ENCODE measurements around the gene HOPX. TPM values are rescaled to one million over a fixed set of nuclear protein-coding genes. Genes with fewer than 3 reads are reported as not detected.

HOPX gene
- total and polyA plus RNA-seq, 7 experiments from 2014 or later = 0.64 to 46.3 (median 5.5) TPM

- Histone ChIP-seq H3K4me3 (ENCODE audit: low read length) (no peak overlapping the region), H3K27me3 (ENCODE audit: control insufficient read depth in 2 of 2, insufficient read depth in 2 of 2, low read length in 2 of 2) (no peaks in the 10 kb centered on the region), H3K27ac (ENCODE audit: low read depth, low read length) (no peak overlapping the region), H3K36me3 (ENCODE audit: control insufficient read depth in 2 of 3, insufficient read depth in 3 of 3, low read length in 3 of 3) (no peaks in the 10 kb centered on the region), H3K9me3 (ENCODE audit: control insufficient read depth in 2 of 3, low read length in 3 of 3) (peaks cover 0 to 6% (median 0%) of the 10 kb centered on the region in 3 experiments), H3K4me1 (ENCODE audit: control insufficient read depth in 2 of 2, insufficient read depth in 2 of 2, low read length in 2 of 2) (peaks cover 6 to 34% of the 10 kb centered on the region in 2 donors)
- Mint-ChIP-seq H3K27me3 (peaks cover 0 to 4% (median under 1%) of the 10 kb centered on the region in 5 donors), H3K36me3 (peaks cover 0 to 48% (median 4%) of the 10 kb centered on the region in 5 donors), H3K4me1 (peaks cover 4 to 66% (median 22%) of the 10 kb centered on the region in 7 donors), H3K27ac (peak overlapping the region in 5 of 9 donors; percentile 1 to 76 (median 23)), H3K9me3 (peaks cover 0 to 14% (median 6%) of the 10 kb centered on the region in 11 donors), H3K4me3 (peak overlapping the region in 1 of 10 donors; percentile 20)
- DNase-seq (no peak), ATAC-seq (peak; percentile 37)
- ChIA-PET CTCF (interaction anchor here (0.6 to 0.7 kb wide), 2 partner anchors 9 to 1798 kb away, joined by 3 read pairs; no protein-coding TSS in a partner anchor), POLR2A (interaction anchor here (0.6 kb wide), 1 partner anchor 319 kb away, joined by 4 read pairs; no protein-coding TSS in a partner anchor)
- intact Hi-C loops (cut with micrococcal nuclease) = loop anchor here in 1 of 2 donors (5.0 kb wide), 1 partner anchor 153 kb away; no protein-coding TSS in a partner anchor
Observed at GRCh38 chr4:56649445-56650261, 31.4 kb downstream of the HOPX start.

- H3K9me3 ChIP-seq (ENCODE audit: control insufficient read depth in 2 of 3, low read length in 3 of 3) = peaks cover 0 to 6% (median 0%) of the 10 kb centered on the region in 3 experiments
- POLR2A ChIA-PET = no interaction called here
- H3K4me1 ChIP-seq (ENCODE audit: control insufficient read depth in 2 of 2, insufficient read depth in 2 of 2, low read length in 2 of 2) = peaks cover 6 to 26% of the 10 kb centered on the region in 2 donors
- no peaks in the 10 kb centered on the region for H3K36me3 ChIP-seq (ENCODE audit: control insufficient read depth in 2 of 3, insufficient read depth in 3 of 3, low read length in 3 of 3)
- no peaks in the 10 kb centered on the region for H3K27me3 Mint-ChIP-seq
- intact Hi-C loops (cut with micrococcal nuclease) = no loop called here
- H3K4me1 Mint-ChIP-seq = peaks cover 0 to 57% (median 13%) of the 10 kb centered on the region in 7 donors
- H3K27me3 ChIP-seq (ENCODE audit: control insufficient read depth in 2 of 2, insufficient read depth in 2 of 2, low read length in 2 of 2) = no peaks in the 10 kb centered on the region
- H3K27ac Mint-ChIP-seq = peak overlapping the region in 1 of 9 donors; percentile 43
- H3K27ac ChIP-seq (ENCODE audit: low read depth, low read length) = no peak overlapping the region
- H3K4me3 ChIP-seq (ENCODE audit: low read length) = no peak overlapping the region
- DNase-seq (no peak), ATAC-seq (no peak)
- H3K9me3 Mint-ChIP-seq = peaks cover 0 to 14% (median 6%) of the 10 kb centered on the region in 11 donors
- CTCF ChIA-PET = no interaction called here
- H3K36me3 Mint-ChIP-seq = peaks cover 0 to 48% (median 4%) of the 10 kb centered on the region in 5 donors
- H3K4me3 Mint-ChIP-seq = peak overlapping the region in 1 of 10 donors; percentile 23
Observed at GRCh38 chr4:56648824-56649151, 32.3 kb downstream of the HOPX start.

GRCh38 chr4:56648021-56648823, 32.9 kb downstream of the HOPX start:
- Histone ChIP-seq H3K4me3 (ENCODE audit: low read length) (no peak overlapping the region), H3K9me3 (ENCODE audit: control insufficient read depth in 2 of 3, low read length in 3 of 3) (peaks cover 0 to 6% (median 0%) of the 10 kb centered on the region in 3 experiments), H3K36me3 (ENCODE audit: control insufficient read depth in 2 of 3, insufficient read depth in 3 of 3, low read length in 3 of 3) (no peaks in the 10 kb centered on the region), H3K4me1 (ENCODE audit: control insufficient read depth in 2 of 2, insufficient read depth in 2 of 2, low read length in 2 of 2) (peaks cover under 1 to 20% of the 10 kb centered on the region in 2 donors), H3K27ac (ENCODE audit: low read depth, low read length) (no peak overlapping the region), H3K27me3 (ENCODE audit: control insufficient read depth in 2 of 2, insufficient read depth in 2 of 2, low read length in 2 of 2) (no peaks in the 10 kb centered on the region)
- CTCF ChIA-PET = no interaction called here
- peaks cover 0 to 14% (median 6%) of the 10 kb centered on the region in 11 donors for H3K9me3 Mint-ChIP-seq
- intact Hi-C loops (cut with micrococcal nuclease) = no loop called here
- H3K27me3 Mint-ChIP-seq = no peaks in the 10 kb centered on the region
- POLR2A ChIA-PET = no interaction called here
- peaks cover 0 to 52% (median 10%) of the 10 kb centered on the region in 7 donors for H3K4me1 Mint-ChIP-seq
- no peak overlapping the region for H3K4me3 Mint-ChIP-seq
- H3K36me3 Mint-ChIP-seq = peaks cover 0 to 48% (median 6%) of the 10 kb centered on the region in 5 donors
- DNase-seq (no peak), ATAC-seq (peak; percentile 23)
- H3K27ac Mint-ChIP-seq = peak overlapping the region in 1 of 9 donors; percentile 74

- no peaks in the 10 kb centered on the region for H3K27me3 Mint-ChIP-seq
- DNase-seq (no peak), ATAC-seq (no peak)
- Histone ChIP-seq H3K36me3 (ENCODE audit: control insufficient read depth in 2 of 3, insufficient read depth in 3 of 3, low read length in 3 of 3) (no peaks in the 10 kb centered on the region), H3K4me3 (ENCODE audit: low read length) (no peak overlapping the region), H3K27me3 (ENCODE audit: control insufficient read depth in 2 of 2, insufficient read depth in 2 of 2, low read length in 2 of 2) (no peaks in the 10 kb centered on the region), H3K9me3 (ENCODE audit: control insufficient read depth in 2 of 3, low read length in 3 of 3) (peaks cover 0 to 6% (median 0%) of the 10 kb centered on the region in 3 experiments), H3K4me1 (ENCODE audit: control insufficient read depth in 2 of 2, insufficient read depth in 2 of 2, low read length in 2 of 2) (peaks cover 0 to 15% of the 10 kb centered on the region in 2 donors), H3K27ac (ENCODE audit: low read depth, low read length) (no peak overlapping the region)
- peaks cover 0 to 44% (median 6%) of the 10 kb centered on the region in 5 donors for H3K36me3 Mint-ChIP-seq
- H3K9me3 Mint-ChIP-seq = peaks cover 0 to 14% (median 6%) of the 10 kb centered on the region in 11 donors
- H3K4me1 Mint-ChIP-seq = peaks cover 0 to 41% (median 3%) of the 10 kb centered on the region in 7 donors
- H3K4me3 Mint-ChIP-seq = no peak overlapping the region
- no peak overlapping the region for H3K27ac Mint-ChIP-seq
- CTCF ChIA-PET = no interaction called here
- intact Hi-C loops (cut with micrococcal nuclease) = no loop called here
- POLR2A ChIA-PET = no interaction called here
Observed at GRCh38 chr4:56646341-56646740, 34.8 kb downstream of the HOPX start.

- DNase-seq (no peak), ATAC-seq (no peak)
- H3K36me3 Mint-ChIP-seq = peaks cover 0 to 24% (median 6%) of the 10 kb centered on the region in 5 donors
- Histone ChIP-seq H3K27ac (ENCODE audit: low read depth, low read length) (no peak overlapping the region), H3K4me1 (ENCODE audit: control insufficient read depth in 2 of 2, insufficient read depth in 2 of 2, low read length in 2 of 2) (no peaks in the 10 kb centered on the region), H3K27me3 (ENCODE audit: control insufficient read depth in 2 of 2, insufficient read depth in 2 of 2, low read length in 2 of 2) (no peaks in the 10 kb centered on the region), H3K36me3 (ENCODE audit: control insufficient read depth in 2 of 3, insufficient read depth in 3 of 3, low read length in 3 of 3) (no peaks in the 10 kb centered on the region), H3K9me3 (ENCODE audit: control insufficient read depth in 2 of 3, low read length in 3 of 3) (peaks cover 0 to 6% (median 0%) of the 10 kb centered on the region in 3 experiments), H3K4me3 (ENCODE audit: low read length) (no peak overlapping the region)
- H3K4me3 Mint-ChIP-seq = no peak overlapping the region
- no peaks in the 10 kb centered on the region for H3K27me3 Mint-ChIP-seq
- ChIA-PET CTCF (no interaction called here), POLR2A (no interaction called here)
- peaks cover 0 to 30% (median 0%) of the 10 kb centered on the region in 7 donors for H3K4me1 Mint-ChIP-seq
- peaks cover 0 to 14% (median 6%) of the 10 kb centered on the region in 11 donors for H3K9me3 Mint-ChIP-seq
- intact Hi-C loops (cut with micrococcal nuclease) = no loop called here
- H3K27ac Mint-ChIP-seq = no peak overlapping the region
Observed at GRCh38 chr4:56643596-56643995, 37.5 kb downstream of the HOPX start.

- no peaks in the 10 kb centered on the region for H3K27me3 Mint-ChIP-seq
- intact Hi-C loops (cut with micrococcal nuclease) = no loop called here
- no peaks in the 10 kb centered on the region for H3K4me1 ChIP-seq (ENCODE audit: control insufficient read depth in 2 of 2, insufficient read depth in 2 of 2, low read length in 2 of 2)
- no peak for DNase-seq
- no peak overlapping the region for H3K4me3 Mint-ChIP-seq
- no peaks in the 10 kb centered on the region for H3K36me3 ChIP-seq (ENCODE audit: control insufficient read depth in 2 of 3, insufficient read depth in 3 of 3, low read length in 3 of 3)
- POLR2A ChIA-PET = no interaction called here
- H3K9me3 ChIP-seq (ENCODE audit: control insufficient read depth in 2 of 3, low read length in 3 of 3) = peaks cover 0 to 5% (median 0%) of the 10 kb centered on the region in 3 experiments
- CTCF ChIA-PET = no interaction called here
- peaks cover 0 to 10% (median 6%) of the 10 kb centered on the region in 5 donors for H3K36me3 Mint-ChIP-seq
- peaks cover 0 to 9% (median 6%) of the 10 kb centered on the region in 11 donors for H3K9me3 Mint-ChIP-seq
- H3K4me1 Mint-ChIP-seq = peaks cover 0 to 19% (median 0%) of the 10 kb centered on the region in 7 donors
- no peak overlapping the region for H3K27ac ChIP-seq (ENCODE audit: low read depth, low read length)
- H3K27ac Mint-ChIP-seq = no peak overlapping the region
- no peak overlapping the region for H3K4me3 ChIP-seq (ENCODE audit: low read length)
- H3K27me3 ChIP-seq (ENCODE audit: control insufficient read depth in 2 of 2, insufficient read depth in 2 of 2, low read length in 2 of 2) = no peaks in the 10 kb centered on the region
- ATAC-seq = no peak
Observed at GRCh38 chr4:56641494-56642051, 39.5 kb downstream of the HOPX start.

All from naive thymus-derived CD4-positive, alpha-beta T cell (primary cell).